Gastroesophageal sphincter (tissue), 2 donors: Measurements from ENCODE around the gene GON4L.
"Not testable (repeated sequence)": the region's sequence is repeated elsewhere in the genome, so short reads cannot be mapped to it uniquely, and the experiment has no call there.

Experiments
- POLR2A ChIP-seq, 2 donors: fragments of 450-650 bp; IDR thresholded peaks; one replicate each; pipeline ENCODE4 v1.6.1; 2017; ENCODE audit warnings: antibody characterized with exemption in 2 of 2, mild to moderate bottlenecking in 2 of 2, moderate library complexity in 1 of 2
- POLR2AphosphoS5 ChIP-seq: sonication (generic); formaldehyde crosslinking; IDR thresholded peaks from one replicate; pipeline ENCODE4 v1.6.1; 2017; ENCODE audit warnings: antibody characterized with exemption

DNA sequence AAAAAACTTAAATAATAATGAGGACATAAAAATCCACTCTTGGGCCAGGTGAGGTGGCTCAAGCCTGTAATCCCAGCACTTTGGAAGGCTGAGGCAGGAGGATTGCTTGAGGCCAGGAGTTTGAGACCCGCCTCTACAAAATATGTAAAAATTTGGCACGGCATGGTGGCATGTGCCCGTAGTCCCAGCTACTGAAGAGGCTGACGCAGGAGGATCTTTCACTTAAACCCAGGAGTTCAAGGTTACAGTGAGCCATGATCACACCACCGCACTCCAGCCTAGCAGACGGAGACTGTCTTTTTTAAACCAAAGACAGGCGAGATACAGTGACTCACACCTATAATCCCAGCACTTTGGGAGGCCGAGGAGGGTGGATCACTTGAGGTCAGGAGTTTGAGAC is 39.5 kb upstream of the GON4L start:
- not testable (repeated sequence) for TF ChIP-seq POLR2A (IDR thresholded peaks at IDR 0.05); POLR2AphosphoS5
